Gastroesophageal sphincter (tissue), 4 donors: Measurements from ENCODE around the gene ATF7IP. TPM values are rescaled to one million over a fixed set of nuclear protein-coding genes. Genes with fewer than 3 reads are reported as not detected.

Experiments
- ATAC-seq: fragments of 150-250 bp; one replicate; pipeline ENCODE4 v1.9.1; 2016; ENCODE audit warnings: mild to moderate bottlenecking, moderate library complexity
- H3K27ac ChIP-seq, 4 donors: fragments of 200-600 bp; sonication (generic) in 3 of 4; 1 replicate in 3 of 4; 2 replicates in 1 of 4; pipeline ENCODE4 v1.5.1; 2016 to 2019
- H3K27me3 ChIP-seq: fragments of 200-600 bp; sonication (generic); one replicate; pipeline ENCODE4 v1.5.1; 2019
- H3K36me3 ChIP-seq, 2 donors: fragments of 200-600 bp; sonication (generic); one replicate each; pipeline ENCODE4 v1.5.1; 2019; ENCODE audit warnings: control low read depth in 1 of 2
- H3K4me1 ChIP-seq, 3 donors: fragments of 200-600 bp; sonication (generic); 1 replicate in 2 of 3; 2 replicates in 1 of 3; pipeline ENCODE4 v1.5.1; 2016 to 2019; ENCODE audit warnings: control low read depth in 2 of 3
- H3K4me3 ChIP-seq, 2 donors: fragments of 200-600 bp; sonication (generic); one replicate each; pipeline ENCODE4 v1.5.1; 2019; ENCODE audit warnings: mild to moderate bottlenecking in 1 of 2, moderate library complexity in 1 of 2
- H3K9me3 ChIP-seq, 3 donors: fragments of 200-600 bp; sonication (generic); one replicate each; pipeline ENCODE4 v1.5.1; 2017 to 2019; ENCODE audit warnings: control low read depth in 2 of 3
- EP300 ChIP-seq: sonication (generic); formaldehyde crosslinking; IDR thresholded peaks from one replicate; pipeline ENCODE4 v1.6.1; 2017; ENCODE audit warnings: antibody characterized with exemption, mild to moderate bottlenecking
- POLR2A ChIP-seq, 2 donors: fragments of 450-650 bp; IDR thresholded peaks; one replicate each; pipeline ENCODE4 v1.6.1; 2017; ENCODE audit warnings: antibody characterized with exemption in 2 of 2, mild to moderate bottlenecking in 2 of 2, moderate library complexity in 1 of 2
- POLR2AphosphoS5 ChIP-seq: sonication (generic); formaldehyde crosslinking; IDR thresholded peaks from one replicate; pipeline ENCODE4 v1.6.1; 2017; ENCODE audit warnings: antibody characterized with exemption
- WGBS, 2 donors: methylation state at CpG; one replicate each; pipeline ENCODE4 v1.1.5; 2018; ENCODE audit warnings: low coverage in 1 of 2; 5-methylcytosine and 5-hydroxymethylcytosine counted together
- total RNA-seq, 4 donors: library from RNA; depleted of rRNA; stranded (reverse); fragments of >200 nt; gene quantifications; one replicate each; pipeline ENCODE4 v1.1.0, GENCODE V29; 2016
- TF ChIP-seq, protein P1 (sequence below), 4 experiments: fragments of 200-600 bp in 2 of 4; fragments of 450-650 bp in 2 of 4; sonication (generic) in 1 of 4; IDR thresholded peaks; one replicate each; pipeline ENCODE4 v1.5.1; 2017 to 2019; ENCODE audit warnings: antibody characterized with exemption in 4 of 4, mild to moderate bottlenecking in 2 of 4, moderate library complexity in 2 of 4

Gene ATF7IP
- total RNA-seq, 4 donors from 2014 or later, result 32.0 to 71.8 (median 32.7) TPM

GRCh38 chr12:14537088-14537487 is 171.6 kb downstream of the ATF7IP start:
- WGBS, 2 donors, result 94 to 100% methylated on average over 5 of the region's 5 CpGs

DNA sequence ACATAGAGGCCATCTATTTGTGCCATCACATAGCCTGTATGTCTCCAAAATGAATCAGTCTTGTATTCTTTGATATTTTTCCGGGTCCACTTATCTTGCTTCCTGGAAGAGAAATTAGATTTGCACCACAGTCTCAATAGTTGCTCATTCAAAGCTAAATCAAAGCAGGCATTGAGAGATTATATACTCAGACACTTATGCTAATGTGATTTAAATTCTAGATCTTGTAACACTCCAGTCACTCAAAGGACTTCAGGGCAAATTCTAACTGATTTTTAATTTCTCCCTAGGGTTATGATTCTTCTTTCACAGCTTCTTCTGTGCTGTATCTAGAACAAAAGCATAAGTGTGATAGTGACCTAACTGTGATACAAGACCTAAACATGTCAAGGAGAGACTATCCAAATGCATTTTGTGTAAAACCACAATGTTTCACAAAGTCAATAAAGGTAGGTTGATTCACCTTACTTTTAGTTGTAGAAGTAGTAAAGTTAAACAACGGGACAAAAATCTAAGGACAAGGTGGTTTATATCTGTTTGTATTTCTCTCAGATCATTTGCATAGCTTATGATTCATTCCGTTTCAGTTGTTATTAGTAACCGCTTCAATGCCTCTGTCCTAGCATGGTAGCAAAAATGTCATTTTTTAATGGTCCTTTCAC is 175.4 kb downstream of the ATF7IP start:
- no peak for ATAC-seq
- no peak overlapping the region for H3K4me3 ChIP-seq
- TF ChIP-seq POLR2A (IDR thresholded peaks at IDR 0.05), result no peak
- no peak for TF ChIP-seq POLR2AphosphoS5
- no peak for TF ChIP-seq EP300
- TF ChIP-seq, protein P1, sequence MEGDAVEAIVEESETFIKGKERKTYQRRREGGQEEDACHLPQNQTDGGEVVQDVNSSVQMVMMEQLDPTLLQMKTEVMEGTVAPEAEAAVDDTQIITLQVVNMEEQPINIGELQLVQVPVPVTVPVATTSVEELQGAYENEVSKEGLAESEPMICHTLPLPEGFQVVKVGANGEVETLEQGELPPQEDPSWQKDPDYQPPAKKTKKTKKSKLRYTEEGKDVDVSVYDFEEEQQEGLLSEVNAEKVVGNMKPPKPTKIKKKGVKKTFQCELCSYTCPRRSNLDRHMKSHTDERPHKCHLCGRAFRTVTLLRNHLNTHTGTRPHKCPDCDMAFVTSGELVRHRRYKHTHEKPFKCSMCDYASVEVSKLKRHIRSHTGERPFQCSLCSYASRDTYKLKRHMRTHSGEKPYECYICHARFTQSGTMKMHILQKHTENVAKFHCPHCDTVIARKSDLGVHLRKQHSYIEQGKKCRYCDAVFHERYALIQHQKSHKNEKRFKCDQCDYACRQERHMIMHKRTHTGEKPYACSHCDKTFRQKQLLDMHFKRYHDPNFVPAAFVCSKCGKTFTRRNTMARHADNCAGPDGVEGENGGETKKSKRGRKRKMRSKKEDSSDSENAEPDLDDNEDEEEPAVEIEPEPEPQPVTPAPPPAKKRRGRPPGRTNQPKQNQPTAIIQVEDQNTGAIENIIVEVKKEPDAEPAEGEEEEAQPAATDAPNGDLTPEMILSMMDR (IDR thresholded peaks at IDR 0.05), result no peak
- peaks cover 0 to 6% of the 10 kb centered on the region in 2 donors for H3K36me3 ChIP-seq
- H3K27me3 ChIP-seq, result no peaks in the 10 kb centered on the region
- no peak overlapping the region for H3K27ac ChIP-seq
- no peaks in the 10 kb centered on the region for H3K9me3 ChIP-seq
- H3K4me1 ChIP-seq, result no peaks in the 10 kb centered on the region
- WGBS, 2 donors, result 72 to 94% methylated on average over 3 to 4 of the region's 4 CpGs

More at GRCh38 chr12:14537088-14537487, 171.6 kb downstream of the ATF7IP start:
- Histone ChIP-seq H3K4me3 (no peak overlapping the region), H3K36me3 (peaks cover 0 to 17% of the 10 kb centered on the region in 2 donors), H3K9me3 (no peaks in the 10 kb centered on the region), H3K27me3 (no peaks in the 10 kb centered on the region), H3K27ac (no peak overlapping the region), H3K4me1 (no peaks in the 10 kb centered on the region)
- TF ChIP-seq POLR2AphosphoS5 (no peak), EP300 (no peak), POLR2A (IDR thresholded peaks at IDR 0.05) (no peak)
- TF ChIP-seq, protein P1 (IDR thresholded peaks at IDR 0.05), result no peak
- no peak for ATAC-seq

DNA sequence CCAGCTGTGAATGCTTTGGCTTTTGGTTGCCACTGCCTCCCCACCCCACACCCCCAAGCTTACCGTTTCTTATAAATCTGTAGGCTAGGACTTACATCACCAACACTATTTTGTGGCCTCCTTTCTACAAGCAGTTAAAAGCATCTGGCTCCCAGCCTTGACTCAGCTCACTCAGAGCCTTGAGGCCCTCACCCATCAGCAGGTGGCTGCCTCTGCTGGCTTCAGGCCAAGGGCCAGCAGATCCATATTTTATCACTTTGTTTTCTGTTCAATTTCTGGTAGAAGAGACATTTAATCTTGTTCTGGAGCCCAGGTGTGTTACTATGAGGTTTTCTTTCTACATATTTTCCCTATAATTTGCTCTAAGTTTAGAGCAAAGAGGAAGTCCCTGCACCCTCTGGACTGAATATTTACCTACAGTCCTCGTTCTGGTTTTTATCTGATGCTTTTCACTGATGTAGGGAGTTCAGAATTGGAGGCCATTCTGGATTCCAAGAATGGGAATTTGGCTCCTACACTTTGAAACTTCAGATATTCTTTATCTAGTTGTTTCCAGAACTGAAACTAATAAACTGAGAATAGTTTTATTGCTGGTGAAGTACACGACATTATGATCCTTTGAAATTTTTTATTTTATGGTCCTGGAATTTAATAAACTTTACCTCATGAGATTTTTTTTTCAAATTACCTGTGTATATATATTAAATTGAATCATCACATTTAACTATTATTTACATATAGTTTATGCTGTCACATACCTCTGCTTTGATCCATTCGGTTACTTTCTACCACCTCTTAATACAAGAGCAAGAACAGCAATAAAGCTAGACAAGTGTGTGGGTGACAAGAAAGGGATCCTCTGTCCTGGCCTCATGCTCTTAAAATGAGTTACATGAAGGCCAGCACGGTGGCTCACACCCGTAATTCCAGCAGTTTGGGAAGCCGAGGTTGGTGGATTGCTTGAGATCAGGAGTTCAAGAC is 180.0 kb downstream of the ATF7IP start:
- TF ChIP-seq POLR2AphosphoS5 (no peak), EP300 (no peak), POLR2A (IDR thresholded peaks at IDR 0.05) (no peak)
- TF ChIP-seq, protein P1 (IDR thresholded peaks at IDR 0.05), result no peak
- Histone ChIP-seq H3K27ac (no peak overlapping the region), H3K9me3 (no peaks in the 10 kb centered on the region), H3K4me3 (no peak overlapping the region), H3K27me3 (no peaks in the 10 kb centered on the region), H3K4me1 (no peaks in the 10 kb centered on the region), H3K36me3 (no peaks in the 10 kb centered on the region)
- ATAC-seq, result no peak
- WGBS, 2 donors, result 82 to 91% methylated on average over 6 of the region's 7 CpGs

DNA sequence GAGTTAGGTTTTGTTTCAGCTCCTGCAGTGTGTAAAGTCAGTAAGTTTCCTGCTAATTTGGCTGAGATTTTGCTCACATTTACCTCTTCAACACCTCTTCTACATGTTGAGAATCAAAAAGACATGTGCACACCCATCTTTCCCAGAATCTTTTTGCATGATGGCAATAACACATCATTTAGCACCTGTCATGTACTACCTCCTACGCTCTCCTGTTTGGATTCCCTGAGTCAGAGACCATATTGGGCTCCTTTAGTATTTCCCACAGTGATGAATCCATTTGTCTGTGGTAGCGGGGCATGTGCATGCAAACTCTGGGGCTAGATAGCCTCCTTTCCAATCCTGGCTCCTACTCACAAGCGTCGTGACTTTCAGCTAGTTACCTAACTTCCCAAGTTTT is 182.1 kb downstream of the ATF7IP start:
- ATAC-seq, result no peak
- no peak overlapping the region for H3K4me3 ChIP-seq
- no peaks in the 10 kb centered on the region for H3K9me3 ChIP-seq
- TF ChIP-seq POLR2AphosphoS5 (no peak), EP300 (no peak)
- no peaks in the 10 kb centered on the region for H3K36me3 ChIP-seq
- H3K27me3 ChIP-seq, result no peaks in the 10 kb centered on the region
- no peak overlapping the region for H3K27ac ChIP-seq
- H3K4me1 ChIP-seq, result no peaks in the 10 kb centered on the region
- 89 to 93% methylated on average over 4 of the region's 4 CpGs for WGBS, 2 donors

GRCh38 chr12:14548609-14549008 is 183.1 kb downstream of the ATF7IP start:
- Histone ChIP-seq H3K36me3 (no peaks in the 10 kb centered on the region), H3K27ac (no peak overlapping the region), H3K27me3 (no peaks in the 10 kb centered on the region), H3K4me3 (no peak overlapping the region), H3K9me3 (no peaks in the 10 kb centered on the region), H3K4me1 (peaks cover 0 to 1% (median 0%) of the 10 kb centered on the region in 3 donors)
- no peak for ATAC-seq
- WGBS, 2 donors, result 91 to 93% methylated on average over 6 of the region's 6 CpGs
- no peak for TF ChIP-seq EP300
- TF ChIP-seq POLR2AphosphoS5, result no peak
- TF ChIP-seq, protein P1 (IDR thresholded peaks at IDR 0.05), result no peak
- no peak for TF ChIP-seq POLR2A (IDR thresholded peaks at IDR 0.05)
